Umbilical cord (tissue), 2 donors: ENCODE measurements around the gene TMC6. TPM values are rescaled to one million over a fixed set of nuclear protein-coding genes. Genes with fewer than 3 reads are reported as not detected.

Experiments used
- DNase-seq: peaks from one replicate; pipeline ENCODE4 v3.0.0-alpha.2; 2015; ENCODE audit warnings: low spot score
- total RNA-seq: library from RNA; depleted of rRNA; stranded (reverse); fragments of >200 nt; gene quantifications from one replicate; pipeline ENCODE4 v1.2.3, GENCODE V29; 2014; ENCODE audit warnings: low replicate concordance; ENCODE audit not compliant: insufficient read depth

Gene TMC6
- total RNA-seq, 1 donor from 2014 or later, result 20.9 TPM

DNA sequence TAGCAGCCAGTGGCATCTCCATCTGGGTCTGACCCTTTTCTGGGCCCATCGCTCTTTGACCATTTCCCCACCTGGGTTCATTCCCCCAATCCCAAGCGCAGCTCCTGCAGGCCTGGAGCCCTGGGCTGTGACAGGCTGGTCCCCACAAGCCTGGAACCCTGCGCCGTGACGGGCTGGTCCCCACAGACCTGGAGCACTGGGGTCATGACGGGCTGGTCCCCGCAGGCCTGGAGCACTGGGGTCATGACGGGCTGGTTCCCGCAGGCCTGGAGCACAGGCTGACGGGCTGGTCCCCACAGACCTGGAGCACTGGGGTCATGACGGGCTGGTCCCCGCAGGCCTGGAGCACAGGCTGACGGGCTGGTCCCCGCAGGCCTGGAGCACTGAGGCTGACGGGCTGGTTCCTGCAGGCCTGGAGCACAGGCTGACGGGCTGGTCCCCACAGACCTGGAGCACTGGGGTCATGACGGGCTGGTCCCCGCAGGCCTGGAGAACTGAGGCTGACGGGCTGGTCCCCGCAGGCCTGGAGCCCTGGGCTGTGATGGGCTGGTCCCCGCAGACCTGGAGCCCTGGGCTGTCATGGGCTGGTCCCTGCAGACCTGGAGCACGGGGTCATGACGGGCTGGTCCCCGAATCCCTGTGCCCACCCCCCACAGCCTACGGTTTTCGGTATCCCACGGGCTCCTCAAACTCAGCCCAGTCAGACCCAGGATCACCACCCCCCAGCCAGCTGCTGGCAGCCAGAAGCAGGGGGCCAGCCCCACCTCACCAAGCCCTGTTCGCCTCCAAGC is 16.6 kb downstream of the TMC6 start:
- DNase-seq, result no peak

DNA sequence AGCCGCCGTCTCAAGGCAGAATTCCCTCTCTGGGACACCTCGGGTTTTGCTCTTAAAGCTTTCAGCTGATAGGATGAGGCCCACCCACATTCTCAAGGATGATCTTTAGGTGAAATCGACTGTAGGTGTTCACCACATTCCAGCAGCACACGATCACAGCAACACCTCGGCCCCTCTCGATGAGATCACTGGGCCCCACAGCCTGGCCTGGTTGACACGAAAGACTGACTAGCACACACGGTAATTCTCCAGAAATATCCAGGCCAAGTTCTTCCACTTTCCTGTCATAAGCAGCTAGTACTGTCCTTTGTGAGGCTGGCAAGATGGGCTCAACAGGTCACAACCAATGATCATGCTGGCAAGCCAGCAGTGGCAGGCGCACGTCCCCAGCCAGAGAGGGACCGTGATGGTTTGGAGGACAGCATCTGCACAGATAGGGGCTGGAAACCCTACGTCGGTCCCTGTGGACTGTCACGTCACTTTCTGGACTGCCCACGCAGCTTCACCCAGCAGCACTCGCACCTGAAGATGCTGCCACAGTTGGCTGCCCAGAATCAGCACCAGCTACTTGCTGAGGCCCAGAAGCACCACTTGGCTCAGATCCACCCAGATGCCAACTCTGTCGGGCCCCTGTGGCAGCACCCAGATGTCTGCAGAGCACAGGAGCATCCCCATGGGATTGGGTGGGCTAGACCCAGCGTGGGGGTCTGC is 17.4 kb downstream of the TMC6 start:
- no peak for DNase-seq

DNA sequence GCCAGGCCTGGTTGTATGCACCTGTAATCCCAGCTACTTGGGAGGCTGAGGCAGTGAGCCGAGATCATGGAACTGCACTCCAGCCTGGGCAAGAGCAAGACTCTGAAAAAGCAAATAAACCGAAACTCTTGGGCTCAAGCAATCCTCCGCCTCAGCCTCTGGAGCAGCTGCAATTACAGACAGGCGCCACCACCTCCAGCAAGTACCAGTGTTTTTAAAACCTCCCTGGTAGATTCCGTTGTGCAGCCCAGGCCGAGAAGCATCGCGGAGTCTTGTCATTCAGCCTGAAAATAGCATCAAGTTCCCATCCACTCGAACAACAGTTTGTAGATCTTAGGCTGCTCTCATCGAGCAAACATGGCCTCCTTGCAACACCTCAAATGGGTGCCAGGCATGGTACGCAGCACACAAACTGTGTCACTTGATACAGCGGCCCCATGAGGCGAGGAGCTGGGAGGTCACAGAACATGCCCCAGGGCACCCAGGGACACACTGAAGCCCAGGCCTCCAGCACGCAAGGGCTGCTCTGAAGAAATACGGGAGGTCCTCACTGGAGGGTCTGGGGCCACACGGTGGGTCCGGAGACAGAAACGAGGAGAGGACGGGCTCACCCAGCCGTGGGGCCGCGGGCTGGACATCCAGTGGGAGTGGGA is 18.1 kb downstream of the TMC6 start:
- DNase-seq, result no peak

DNA sequence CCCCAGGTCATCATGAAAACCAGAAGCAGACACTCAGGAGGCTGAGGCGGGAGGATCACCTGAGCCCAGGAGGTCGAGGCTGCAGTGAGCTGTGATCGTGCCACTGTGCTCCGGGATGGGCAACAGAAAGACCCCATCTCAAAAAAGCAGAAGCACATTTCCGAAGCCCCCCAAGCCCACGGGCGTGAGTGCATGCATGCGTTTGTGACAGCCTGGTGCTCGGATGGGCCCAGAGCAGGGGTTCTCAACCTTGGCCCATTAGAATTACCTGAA is 19.1 kb downstream of the TMC6 start:
- no peak for DNase-seq

DNA sequence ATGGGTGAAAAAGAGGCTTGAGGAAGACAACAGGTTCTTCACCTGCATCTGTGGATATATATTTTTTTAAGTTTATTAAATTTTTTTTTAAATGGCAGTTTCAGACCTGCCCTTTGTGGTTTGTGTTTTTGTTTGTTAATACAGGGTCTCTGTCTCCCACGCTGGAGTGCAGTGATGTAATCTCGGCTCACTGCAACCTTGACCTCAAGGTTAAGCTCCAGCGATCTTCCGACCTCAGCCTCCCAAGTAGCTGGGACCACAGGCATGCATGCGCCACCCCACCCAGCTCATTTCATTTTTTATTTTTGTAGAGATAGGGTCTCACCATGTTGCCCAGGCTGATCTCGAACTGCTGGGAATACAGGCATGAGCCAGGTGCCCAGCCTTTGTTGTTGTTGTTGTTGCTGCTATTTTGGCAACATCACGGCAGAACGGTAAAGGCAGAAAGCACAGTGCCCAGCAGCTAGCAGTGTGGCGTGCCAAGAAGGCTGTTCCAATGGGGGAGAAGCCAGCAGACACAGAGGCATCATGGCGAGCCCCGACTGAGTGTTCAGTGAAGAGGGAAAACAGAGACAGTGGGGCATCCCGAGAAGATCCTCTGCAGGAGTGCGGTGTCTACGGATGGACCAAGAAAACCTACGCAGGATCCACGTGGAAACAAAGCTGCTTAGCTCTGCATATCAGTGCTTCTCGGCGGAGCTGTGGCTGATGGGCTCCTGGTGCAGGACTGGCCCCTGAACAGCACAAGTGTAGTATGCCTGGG is 19.6 kb downstream of the TMC6 start:
- DNase-seq, result no peak

DNA sequence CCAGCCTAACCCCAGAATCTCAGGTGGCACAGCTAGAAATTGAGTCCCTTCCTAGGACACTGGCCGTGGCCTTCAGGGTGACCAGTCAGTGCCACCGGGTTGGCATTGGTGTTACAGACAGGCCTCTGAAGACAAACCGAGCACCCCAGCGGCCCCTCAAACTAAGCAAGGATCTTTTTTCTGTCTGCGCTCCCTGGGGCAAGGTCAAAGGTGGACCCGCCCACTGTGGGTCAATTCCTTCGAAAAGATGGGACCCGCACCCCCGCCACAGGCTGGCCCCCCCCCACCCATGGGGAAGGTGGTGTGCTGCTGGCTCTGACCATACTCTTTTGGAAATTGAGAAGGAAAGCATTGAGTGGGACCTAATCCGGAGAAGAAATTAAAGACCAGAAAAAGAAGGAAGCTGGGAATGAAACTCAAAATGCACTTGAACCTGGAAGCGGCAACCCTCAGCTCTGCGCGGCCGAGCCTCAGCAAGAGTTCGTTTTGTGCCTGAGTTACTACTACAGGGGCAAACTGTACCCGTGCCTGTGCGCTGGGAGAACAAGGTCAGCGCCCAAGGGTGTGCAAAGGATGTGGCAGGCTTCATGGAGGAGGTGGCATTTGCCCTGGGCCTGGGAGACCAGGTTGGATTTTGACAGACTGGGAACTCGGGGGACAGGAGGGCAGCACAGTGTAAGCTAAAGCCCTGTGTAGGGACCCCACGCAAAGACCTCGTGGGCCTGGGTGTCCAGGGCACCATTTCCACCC is 20.4 kb downstream of the TMC6 start:
- DNase-seq, result no peak

DNA sequence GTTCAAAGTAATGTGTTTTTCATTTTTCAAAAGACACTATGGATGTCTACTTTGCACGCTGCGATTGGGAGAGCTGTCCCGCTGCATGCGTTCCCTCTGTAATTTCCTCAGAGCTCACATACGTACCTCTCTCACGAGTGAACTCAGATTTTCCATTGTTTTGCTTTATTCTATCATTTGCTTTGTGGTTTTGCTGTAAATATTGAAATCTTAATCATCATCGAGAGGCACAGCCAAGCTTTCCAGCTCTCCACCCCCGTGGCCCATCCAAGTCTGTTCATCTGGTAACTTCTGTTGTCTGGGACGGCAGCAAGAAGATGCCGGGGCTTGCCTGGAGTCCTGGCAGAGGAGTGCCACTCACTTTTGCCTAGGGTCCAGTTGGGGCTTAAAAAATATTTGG is 21.1 kb downstream of the TMC6 start:
- no peak for DNase-seq

DNA sequence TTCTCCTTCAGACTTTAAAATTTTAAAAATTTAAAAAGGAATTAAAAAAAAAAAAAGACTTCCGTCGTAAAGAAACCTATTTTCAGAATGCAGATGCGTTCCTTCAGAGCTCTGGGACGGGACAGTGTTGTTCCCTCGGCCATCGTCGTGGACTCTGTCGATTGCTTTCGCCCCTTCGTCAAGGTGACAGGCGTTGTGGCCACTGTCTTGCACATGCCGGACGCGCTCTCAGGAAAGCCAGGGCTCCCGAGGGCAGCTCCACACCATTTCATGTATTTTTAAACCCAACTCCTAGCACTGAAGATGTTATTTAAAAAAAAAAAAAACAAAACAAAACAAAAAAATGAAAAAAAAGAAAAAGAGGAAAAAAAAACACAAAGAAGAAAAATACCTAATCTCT is 22.3 kb downstream of the TMC6 start:
- DNase-seq, result no peak

DNA sequence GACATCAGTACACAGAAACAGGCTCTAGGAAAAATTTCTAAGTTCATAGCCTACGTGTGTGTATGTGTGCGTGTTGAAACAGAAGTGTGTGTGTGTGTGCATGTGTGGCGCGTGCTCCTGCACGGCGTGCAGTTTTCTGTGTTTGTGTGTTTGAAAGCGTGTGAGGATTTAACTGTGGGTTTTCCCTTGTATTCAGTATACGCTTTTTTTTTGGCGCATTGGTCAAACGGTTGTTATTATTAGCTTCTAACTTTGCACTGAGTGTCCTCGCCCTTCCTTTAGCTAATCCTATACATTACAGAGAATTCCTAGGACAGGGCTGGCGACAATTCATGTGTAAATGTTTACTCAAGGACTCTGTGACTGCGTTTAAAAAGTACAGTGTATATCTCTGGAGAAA is 23.0 kb downstream of the TMC6 start:
- DNase-seq, result no peak

DNA sequence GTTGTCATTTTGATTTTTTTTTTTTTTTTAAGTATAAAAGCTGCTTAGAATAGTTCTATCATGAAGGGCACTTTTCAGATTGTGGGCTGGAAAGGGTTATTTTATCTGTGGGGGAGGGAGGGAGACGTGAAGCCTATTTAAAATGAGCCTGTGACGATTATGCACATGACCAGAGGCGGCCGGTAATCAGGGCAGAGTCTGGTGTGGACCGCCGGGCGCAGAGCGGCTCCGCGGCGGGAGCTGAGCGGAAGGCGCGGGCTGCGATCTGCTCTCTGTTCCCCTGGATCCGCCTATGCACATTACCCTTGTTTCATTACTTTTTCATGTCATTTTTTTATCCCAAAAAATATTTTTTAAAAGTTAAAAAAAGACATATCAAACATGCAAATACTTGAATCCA is 23.5 kb downstream of the TMC6 start:
- DNase-seq, result no peak

DNA sequence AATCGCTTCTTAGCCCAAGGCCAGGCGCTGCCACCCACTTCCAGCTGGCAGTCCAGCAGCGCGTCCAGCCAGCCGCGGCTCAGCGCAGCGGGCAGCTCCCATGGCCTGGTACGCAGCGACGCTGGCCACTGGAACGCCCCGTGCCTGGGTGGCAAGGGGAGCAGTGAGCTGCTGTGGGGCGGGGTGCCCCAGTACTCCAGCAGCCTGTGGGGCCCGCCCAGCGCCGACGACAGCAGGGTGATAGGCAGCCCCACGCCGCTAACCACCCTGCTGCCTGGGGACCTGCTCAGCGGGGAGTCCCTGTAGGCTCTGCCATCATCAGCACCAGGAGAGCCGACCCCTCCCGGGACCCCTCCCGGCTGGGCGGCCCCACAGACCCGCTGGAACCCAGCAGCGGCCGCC is 24.0 kb downstream of the TMC6 start:
- no peak for DNase-seq

DNA sequence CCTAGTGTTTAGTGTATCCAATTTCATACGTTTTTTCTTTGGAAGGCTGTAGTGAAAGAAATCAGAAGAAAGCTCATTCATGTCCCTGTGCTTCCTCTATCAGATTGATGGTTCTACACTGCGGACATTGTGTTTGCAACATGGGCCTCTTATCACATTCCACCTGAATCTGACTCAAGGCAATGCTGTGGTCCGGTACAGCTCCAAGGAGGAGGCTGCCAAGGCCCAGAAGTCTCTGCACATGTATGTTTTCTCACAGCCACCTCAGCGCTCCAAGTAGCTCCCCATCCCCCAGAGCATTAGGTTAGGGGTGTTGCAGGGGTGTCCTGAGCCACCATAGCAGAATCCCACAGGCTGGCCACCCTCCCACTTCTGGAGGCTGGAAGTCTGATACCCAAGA is 25.2 kb downstream of the TMC6 start:
- DNase-seq, result no peak

DNA sequence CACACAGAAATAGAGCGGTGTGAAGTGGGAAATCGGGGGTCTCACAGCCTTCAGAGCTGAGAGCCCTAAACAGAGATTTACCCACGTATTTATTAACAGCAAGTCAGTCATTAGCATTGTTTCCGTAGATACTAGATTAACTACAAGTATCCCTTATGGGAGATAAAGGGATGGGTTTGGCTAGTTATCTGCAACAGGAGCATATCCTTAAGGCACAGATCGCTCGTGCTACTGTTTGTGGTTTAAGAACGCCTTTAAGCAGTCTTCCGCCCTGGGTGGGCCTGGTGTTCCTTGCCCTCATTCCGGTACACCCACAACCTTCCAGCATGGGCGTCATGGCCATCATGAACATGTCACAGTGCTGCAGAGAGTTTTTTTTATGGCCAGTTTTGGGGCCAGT is 27.0 kb downstream of the TMC6 start:
- DNase-seq, result no peak

DNA sequence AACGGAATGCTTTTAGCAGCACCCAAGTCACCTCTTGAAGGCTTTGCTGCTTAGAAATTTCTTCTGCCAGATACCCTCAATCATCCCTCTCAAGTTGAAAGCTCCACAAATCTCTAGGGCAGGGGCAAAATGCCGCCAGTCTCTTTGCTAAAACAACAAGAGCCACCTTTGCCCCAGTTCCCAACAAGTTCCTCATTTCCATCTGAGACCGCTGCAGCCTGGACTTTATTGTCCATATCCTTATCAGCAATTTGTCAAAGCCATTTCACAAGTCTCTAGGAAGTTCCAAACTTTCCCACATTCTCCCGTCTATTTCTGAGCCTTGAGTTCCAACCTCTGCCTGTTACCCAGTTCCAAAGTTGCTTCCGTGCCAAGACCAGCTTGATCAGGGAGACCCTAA is 27.4 kb downstream of the TMC6 start:
- DNase-seq, result no peak

DNA sequence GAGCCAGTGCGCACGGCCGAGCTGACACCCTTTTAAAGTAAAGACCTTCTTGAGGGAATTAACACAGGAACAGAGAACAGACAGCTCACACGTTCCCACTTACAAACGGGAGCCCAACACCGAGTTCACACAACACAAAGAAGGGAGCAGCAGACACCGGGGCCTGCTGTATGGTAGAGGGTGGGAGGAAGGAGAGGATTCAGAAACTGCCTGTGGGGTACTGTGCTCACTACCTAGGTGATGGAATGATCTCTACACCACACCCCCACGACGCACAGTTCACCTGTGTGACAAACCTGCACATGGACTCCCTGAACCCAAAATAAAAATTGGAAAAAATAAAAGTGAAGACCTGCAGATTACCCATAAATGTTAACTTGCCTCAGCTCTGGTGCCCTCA is 32.5 kb downstream of the TMC6 start:
- DNase-seq, result no peak

DNA sequence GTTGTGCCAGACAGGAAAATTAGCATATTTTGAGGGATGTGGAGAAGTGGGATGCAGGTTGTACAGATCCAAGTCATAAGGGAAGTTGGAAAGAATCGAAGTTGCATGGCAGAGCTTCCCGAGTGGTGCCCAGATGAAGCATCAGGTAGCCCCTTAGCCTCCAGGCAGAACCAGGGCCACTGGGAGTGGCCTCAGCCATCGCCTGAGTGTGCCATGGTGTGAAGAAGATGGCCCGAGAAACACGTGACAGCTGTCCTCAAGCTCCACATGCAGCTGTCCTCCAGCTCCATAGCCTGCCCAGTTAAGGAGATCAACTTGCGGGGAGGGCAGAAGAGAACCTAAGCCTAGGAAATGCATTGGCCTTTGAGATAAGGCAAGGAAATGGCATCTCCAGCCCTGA is 33.5 kb downstream of the TMC6 start:
- no peak for DNase-seq

DNA sequence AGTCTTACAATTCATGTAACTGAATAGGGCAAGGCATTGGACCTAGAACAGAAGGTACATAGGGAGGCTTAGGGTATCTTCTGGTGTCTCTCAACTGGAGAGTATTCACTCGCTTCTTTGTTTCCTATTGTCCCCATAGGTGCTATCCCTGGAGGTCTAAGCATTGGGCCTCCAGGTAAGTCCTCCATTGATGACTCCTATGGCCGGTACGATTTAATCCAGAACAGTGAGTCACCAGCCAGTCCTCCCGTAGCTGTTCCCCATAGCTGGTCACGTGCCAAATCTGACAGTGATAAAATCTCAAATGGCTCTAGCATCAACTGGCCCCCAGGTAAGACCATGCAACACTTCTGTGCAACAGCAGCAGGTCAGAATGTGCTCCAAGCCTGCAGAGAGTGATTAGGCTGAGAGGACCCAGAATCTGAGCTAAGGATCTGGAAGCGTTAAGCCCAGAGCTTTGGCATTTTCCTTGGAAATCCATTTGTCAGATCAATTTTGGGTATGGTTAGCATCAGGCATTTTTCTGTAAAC is 35.7 kb downstream of the TMC6 start:
- DNase-seq, result no peak

DNA sequence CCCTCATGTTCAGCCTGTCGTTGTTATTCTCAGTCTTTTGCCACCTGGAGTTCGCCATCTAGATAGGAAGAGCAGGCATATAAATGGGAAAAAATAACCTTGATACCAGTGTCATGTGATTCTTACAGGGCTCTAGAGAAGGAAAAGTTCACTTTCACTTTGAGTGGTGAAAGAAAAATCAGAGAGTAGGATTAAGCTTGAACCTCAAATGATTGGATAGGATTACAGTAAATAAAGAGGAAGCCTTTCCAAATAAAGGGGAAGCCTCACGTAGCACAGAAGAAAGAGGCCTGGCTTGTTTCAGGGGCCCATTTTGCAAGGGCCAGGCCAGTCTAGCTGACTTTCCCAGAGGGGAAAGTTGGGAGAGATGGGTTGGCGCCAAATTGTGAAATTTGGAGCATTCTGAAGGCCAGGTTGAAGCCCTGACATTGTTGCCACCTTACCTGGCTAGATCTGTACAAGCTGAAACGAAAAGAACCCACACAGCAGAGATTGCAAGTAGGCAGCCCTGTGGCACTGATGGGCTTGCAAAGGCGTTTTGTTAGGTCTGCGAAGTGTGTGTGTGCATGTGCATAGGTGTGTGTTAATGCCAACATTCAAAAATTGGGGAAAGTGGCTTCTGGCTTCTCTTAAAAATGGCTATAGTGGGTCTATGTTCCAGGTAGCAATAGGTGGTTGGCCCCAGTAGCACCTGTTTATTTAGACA is 38.8 kb downstream of the TMC6 start:
- DNase-seq, result no peak

DNA sequence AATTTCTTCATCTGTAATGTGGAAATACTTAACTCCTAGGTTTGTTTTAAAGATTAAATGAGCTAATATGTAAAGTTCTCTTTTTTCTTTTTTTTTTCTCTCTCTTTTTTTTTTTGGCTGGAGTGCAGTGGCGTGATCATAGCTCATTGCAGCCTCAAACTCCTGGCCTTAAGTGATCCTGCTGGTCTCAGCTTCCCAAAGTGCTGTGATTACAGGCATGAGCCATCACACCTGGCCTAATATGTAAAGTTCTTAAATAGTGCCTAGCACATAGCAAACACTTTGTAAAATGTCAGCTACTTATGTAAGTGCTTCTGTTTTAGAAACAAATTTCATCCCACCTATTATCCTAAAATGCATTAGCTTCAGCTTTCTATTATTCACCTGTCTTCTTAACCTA is 40.0 kb downstream of the TMC6 start:
- no peak for DNase-seq

DNA sequence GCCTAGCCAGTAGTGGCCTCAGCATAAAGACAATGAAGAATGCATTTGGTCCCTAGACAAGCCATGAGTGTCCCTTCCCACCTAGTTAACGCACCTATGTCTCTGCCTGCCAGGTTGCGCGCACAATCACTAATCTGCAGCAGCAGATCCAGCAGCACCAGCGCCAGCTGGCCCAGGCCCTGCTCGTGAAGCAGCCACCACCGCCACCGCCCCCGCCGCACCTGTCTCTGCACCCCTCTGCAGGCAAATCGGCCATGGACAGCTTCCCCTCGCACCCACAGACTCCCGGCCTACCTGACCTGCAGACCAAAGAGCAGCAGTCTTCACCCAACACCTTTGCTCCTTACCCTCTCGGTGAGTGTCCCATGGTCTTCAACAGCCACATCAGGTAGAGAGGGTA is 41.8 kb downstream of the TMC6 start:
- no peak for DNase-seq

DNA sequence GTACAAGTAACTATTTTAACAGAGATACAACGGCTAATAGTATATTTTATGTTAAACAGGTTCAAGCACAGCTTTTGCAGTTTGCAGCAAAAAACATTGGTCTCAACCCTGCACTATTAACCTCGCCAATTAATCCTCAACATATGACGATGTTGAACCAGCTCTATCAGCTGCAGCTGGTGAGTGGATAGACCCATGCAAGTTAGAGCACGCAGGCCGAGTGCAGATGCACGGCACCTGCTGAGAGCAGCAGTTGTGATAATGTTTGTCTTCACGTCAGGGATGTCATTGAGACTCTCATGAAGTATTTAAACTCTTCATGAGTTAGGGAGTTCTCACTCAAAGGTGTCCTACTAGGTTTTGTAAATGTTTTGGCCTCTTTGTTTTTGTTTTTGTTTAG is 45.6 kb downstream of the TMC6 start:
- DNase-seq, result peak; percentile 30
